HuH-7.5 (cell line): ENCODE data around the gene EPB42.
A peak's percentile ranks its signal among the peaks of the same experiment; 100 is the strongest.
"Not testable (repeated sequence)": the region's sequence is repeated elsewhere in the genome, so short reads cannot be mapped to it uniquely, and the experiment has no call there.

Experiments used
- DNase-seq: peaks from one replicate; pipeline ENCODE4 v3.0.0; 2011; ENCODE audit warnings: low spot score

The EPB42 gene

DNA sequence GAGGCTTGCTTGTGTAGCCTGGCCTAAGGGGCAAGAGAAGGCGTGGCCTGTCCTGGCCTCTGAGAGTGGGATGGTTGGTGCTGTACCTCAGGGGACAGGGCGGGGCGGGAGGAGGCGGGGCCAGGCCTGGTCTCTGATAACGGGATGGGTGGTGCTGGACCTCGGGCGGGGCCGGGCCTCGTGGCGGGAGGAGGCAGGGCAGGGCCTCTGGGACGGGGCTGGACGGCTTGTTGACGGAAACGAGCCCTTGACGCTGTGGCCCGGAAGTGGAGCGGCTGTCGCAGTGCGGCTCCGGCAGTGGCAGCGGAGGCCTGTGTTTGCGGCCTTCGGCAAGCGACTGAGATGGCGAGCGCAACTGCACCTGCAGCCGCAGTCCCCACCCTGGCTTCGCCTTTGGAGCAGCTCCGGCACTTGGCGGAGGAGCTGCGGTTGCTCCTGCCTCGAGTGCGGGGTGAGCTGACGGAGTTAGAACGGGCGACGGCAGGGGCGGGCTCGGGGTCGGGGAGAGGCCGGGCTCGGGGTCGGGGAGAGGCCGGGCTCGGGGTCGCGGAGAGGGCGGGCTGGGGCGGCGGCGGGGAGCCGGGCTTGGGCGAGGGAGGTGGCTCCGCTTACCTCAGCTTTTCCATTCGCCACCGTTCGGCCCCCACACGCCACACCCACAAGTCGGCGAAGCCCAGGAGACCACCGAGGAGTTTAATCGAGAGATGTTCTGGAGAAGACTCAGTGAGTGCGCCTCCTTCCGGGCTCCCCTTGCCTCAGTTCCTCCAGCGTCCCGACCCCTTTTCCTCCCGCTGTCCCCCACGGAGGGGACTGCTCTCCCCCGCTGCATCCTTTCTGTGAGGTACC is 35.4 kb downstream of the EPB42 start, which contains the start of gene CCNDBP1:
Gene CCNDBP1, plus strand, starts transcription at position 247 of the 846 bp plus-strand sequence. Its CDS starts 96 bp downstream, at position 343.
- peak; percentile 88 for DNase-seq

DNA sequence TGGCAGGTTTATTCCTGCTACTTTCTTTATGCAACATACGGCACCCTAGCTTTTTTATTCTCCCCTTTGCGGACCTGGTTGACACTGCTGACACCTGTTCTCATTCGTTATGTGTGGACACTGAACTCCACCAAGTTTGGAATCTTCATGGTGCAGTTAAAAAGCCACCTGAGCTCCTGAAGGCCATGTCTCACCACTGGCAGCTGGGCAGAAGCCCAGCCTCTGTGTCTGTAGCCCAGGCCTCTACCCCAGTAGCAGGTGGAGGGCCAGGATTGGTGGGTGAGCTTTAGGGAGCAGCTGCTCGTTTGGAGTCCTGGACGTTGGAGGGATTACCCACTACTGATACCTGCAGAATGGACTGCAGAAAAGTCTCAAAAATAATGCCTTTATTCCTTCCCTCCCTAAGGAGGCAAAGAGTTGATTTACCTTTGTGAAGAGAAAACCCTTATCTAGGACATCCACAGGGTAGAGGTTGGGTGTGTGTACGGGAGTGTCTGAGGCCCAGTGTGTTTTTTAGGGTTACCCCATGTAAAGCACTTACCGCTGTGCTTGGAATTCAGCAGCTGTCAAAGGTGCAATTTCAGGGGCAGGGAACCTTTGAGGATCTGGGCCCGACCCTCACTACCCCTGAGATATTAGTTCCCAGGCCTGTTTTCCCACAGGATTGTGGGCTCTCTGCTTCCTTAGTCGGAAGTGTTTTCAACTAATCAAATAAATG is 36.3 kb downstream of the EPB42 start:
- DNase-seq, result no peak

DNA sequence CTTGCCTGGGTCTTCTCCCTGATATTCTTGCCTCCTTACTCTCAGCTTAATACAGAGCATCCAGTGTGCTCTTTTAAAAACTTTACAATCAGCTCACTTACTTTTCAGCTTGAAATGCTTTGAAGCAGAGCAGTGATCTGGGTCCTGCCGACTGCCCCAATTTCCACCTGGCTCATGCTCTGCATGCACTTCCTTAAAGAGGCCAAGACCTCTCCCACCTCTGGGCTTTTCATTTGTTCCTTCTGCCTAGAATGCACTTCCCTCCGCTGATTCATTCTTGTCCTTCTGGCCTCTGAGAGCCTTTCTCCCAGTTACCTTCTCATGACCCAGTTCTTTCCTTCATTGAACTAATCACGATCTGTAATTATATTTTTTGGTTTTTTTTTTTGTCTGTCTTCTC is 37.5 kb downstream of the EPB42 start:
- no peak for DNase-seq

DNA sequence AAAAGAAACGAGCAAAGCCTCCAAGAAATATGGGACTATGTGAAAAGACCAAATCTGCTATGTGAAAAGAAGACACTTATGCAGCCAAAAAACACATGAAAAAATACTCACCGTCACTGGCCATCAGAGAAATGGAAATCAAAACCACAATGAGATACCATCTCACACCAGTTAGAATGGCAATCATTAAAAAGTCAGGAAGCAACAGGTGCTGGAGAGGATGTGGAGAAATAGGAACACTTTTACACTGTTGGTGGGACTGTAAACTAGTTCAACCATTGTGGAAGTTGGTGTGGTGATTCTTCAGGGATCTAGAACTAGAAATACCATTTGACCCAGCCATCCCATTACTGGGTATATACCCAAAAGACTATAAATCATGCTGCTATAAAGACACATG is 43.7 kb downstream of the EPB42 start:
- not testable (repeated sequence) for DNase-seq

DNA sequence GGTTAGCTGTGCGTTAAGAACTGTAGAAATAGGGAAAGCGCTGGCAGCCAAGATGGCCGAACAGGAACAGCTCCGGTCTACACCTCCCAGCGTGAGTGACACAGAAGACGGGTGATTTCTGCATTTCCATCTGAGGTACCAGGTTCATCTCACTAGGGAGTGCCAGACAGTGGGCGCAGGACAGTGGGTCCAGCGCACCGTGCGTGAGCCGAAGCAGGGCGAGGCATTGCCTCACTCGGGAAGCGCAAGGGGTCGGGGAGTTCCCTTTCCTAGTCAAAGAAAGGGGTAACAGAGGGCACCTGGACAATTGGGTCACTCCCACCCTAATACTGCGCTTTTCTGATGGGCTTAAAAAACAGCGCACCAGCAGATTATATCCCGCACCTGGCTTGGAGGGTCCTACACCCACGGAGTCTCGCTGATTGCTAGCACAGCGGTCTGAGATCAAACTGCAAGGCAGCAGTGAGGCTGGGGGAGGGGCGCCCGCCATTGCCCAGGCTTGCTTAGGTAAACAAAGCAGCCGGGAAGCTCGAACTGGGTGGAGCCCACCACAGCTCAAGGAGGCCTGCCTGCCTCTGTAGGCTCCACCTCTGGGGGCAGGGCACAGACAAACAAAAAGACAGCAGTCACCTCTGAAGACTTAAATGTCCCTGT is 45.0 kb downstream of the EPB42 start:
- not testable (repeated sequence) for DNase-seq

DNA sequence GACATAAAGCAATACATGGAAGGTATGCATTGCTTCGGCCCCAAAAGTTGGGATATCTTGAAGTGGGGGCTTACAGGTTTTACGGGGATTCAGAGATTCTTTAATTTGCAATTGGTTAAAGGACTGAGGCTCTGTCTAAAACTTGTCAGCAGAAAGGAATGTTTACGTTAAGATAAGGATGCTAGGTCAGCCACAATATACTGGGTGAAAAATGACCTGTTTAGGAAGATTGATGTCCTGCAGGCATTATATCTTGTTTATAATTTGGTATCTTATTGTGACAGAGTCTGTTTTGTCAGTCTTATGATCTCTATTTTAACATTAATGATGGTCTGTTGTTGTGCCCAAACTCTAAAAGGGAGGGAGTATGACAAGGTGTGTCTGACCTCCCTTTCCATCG is 50.9 kb downstream of the EPB42 start:
- no peak for DNase-seq

DNA sequence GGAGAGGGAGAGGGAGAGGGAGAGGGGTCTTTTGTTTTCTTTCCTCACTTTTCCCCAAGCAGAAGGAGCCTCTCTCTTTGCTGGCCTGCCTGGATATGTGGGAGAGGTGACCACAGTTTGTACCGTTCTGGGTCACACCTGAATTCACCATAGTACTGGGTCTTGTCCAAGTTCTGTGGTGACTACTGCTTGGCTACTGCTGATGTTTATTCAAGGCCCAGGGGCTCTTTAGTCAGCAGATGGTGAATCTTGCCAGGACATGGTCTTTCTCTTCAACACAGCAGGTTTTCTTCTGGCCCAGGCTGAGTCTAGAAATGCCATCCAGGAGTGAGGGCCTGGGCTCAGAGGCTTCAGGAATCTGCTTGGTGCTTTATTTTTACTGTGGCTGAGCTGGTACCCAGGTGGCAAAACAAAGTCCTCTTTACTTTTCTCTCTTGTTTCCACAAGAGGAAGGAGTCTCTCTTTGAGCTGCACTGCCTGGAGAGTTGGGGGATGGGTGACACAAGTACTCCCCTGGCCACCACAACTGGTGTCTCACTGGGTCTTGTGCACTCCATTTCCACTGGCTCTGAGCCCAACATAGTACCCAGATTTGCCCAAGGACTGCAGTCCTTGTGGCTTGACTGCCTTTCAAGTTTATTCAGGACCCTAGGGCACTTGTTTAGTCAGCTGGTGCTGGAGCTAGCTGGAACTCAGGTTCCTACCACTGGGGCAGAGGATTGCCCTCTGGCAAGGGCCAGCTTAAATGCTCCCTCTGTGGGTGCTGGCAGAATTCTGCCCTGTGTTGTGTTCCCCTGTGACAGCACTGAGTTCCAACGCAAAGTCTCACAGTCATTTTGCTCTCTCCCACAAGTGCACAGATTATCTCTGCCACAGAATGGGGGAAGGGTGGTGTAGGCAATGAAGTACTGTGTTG is 52.4 kb downstream of the EPB42 start:
- no peak for DNase-seq

DNA sequence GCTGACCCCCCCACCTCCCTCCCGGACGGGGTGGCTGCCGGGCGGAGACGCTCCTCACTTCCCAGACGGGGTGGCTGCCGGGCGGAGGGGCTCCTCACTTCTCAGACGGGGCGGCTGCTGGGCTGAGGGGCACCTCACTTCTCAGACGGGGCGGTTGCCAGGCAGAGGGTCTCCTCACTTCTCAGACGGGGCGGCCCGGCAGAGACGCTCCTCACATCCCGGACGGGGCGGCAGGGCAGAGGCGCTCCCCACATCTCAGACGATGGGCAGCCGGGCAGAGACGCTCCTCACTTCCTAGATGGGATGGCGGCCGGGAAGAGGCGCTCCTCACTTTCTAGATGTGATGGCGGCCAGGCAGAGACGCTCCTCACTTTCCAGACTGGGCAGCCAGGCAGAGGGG is 53.6 kb downstream of the EPB42 start:
- DNase-seq, result not testable (repeated sequence)

DNA sequence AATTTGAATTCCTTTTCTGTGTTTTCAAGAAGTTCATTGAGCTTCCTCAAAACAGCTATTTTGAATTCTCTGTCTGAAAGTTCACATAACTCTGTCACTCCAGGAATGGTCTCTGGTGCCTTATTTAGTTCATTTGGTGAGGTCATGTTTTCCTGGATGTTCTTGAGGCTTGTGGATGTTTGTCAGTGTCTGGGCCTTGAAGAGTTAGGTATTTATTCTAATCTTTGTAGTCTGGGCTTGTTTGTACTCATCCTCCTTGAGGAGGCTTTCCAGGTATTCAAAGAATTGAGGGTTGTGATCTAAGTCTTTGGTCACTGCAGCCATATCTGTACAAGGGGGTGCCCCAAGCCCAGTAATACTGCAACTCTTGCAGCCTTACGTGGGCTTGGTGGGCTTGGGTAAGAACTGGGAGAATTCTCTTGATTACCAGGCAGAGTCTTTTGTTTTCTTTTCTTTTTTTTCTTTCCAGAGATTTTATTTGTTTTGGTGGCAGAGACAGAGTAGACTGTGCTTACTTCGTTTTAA is 55.0 kb downstream of the EPB42 start:
- DNase-seq, result no peak

DNA sequence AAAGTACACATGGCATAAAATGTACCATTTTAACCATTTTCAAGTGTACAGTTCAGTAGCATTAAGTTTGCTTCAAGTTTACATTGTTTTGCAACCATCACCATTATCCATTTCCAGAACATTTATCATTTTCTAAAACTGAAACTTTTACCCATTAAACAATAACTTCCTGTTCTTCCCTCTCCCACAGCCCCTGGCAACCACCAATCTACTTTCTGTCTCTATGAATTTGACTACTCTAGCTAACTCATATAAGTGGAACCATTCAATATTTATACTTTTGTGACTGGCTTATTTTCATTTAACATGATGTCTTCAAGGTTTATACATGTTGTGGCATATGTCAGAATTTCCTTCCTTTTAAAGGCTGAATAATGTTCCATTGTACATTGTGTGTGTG is 67.5 kb downstream of the EPB42 start:
- DNase-seq, result no peak

DNA sequence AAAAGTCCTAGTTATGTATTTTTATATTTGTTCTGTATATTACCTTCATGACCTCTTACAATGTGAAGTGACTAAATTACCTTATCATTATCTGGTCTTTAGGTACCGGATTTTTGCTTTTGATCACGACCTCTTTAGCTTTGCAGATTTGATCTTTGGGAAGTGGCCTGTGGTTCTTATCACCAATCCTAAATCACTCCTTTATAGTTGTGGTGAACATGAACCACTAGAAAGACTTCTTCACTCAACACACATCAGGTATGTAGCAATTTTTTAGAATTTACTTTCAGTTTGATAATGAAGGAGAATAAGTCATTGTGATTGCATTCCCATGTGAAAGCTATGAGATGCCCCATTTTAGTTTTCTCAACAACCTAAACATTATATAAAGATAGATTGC is 69.1 kb downstream of the EPB42 start:
- DNase-seq, result no peak

DNA sequence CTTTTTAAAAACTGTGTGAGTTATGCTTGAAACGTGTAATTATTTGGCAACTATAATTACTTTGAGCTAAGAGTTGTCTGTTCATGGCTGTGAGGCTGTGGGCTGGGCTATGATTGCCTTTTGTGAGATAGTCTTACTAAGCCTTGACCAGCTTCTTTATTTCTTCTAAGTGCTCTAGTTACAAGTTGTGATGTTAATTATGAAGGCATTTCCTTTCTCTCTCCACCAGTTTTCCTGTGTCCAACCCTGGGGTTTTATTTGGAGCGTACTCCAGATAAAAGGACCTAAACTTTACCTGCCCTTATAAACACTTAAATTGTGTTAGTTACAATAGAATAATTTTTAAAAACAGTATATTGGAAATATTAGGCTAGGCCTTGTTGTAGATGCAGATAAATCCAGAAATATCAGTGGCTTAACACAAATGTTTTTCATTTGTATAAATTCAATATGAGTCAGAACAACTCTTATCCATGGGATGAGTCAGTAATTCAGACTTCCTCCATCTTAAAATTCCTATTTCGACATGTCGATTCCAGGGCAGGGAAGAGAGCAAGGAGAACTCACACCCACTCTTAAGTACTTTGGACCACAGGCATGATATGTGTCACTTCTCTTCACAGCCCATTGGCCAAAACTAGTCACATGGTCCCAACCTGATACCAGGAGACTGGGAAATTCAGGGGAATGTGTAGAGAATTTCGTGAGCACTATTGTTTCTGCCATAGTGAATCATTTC is 70.5 kb downstream of the EPB42 start:
- no peak for DNase-seq
